ENCODE data around the gene IMPDH1.
A peak's percentile ranks its signal among the peaks of the same experiment; 100 is the strongest.

IMPDH1 gene

DNA sequence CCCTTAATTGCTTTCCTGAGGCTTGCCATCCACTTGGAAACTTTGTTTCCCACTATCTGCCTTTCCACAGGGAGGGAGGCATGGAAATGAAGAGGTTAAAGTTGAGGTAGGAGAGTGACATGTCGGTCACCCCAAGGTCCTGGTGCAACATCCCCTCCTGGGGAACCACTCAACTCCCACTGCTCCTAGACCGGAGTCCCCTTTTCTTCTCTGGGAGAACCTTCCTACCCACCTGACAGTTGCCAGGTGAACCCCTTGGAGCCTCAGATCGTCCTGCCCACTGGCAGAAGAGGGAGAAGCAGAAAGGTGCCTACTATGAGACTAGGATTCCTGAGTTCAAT, 21.7 kb downstream of the IMPDH1 start:
- no peak for DNase-seq (ENCODE audit: low read depth in 1 of 2, low spot score in 1 of 2)

DNA sequence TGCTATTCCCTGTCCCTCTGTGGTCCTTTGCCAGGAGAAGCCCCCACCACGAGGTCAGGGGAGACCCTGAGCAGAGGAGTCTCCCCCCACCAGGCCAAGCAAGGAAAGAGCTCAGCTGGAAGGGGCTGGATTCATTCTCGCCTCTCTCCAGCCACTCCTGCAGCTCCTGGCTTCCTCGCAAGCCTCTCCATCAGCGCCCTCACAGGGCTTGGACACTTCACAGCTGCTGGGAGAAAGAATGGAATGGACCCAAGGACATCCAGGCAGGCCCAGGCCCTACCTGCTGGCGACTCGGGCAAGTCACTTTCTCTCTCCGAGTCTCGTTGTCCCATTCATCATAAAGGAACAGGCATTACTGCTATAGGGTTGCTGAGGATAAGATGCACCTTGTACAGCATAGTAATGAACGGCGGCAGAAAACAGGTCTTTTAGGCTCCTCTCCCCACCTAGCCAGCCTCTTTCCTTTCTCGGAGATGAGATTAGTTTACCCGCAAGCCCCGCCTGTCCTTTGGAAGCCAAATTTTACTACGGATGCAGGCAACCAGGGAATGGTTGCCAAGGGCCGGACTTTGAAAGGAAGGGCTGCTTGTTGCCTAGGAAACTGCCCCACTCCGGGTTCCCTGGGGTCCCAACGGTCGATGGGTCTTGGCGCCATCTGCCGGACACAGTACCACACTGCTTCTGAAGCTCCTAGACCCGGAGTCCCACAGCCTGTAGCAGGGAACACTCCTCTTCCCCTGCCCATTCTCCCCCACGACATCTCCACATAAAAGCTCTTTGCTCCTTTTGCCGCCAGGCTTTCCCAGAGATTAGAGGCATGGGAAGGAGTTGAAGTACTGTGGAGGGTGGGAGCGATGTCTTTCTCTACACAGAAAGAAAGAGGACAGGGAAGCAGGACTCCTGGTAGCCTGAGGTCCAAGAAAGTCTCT, 22.3 kb downstream of the IMPDH1 start:
- DNase-seq (ENCODE audit: low read depth in 1 of 2, low spot score in 1 of 2): peak; percentile 58 to 59

DNA sequence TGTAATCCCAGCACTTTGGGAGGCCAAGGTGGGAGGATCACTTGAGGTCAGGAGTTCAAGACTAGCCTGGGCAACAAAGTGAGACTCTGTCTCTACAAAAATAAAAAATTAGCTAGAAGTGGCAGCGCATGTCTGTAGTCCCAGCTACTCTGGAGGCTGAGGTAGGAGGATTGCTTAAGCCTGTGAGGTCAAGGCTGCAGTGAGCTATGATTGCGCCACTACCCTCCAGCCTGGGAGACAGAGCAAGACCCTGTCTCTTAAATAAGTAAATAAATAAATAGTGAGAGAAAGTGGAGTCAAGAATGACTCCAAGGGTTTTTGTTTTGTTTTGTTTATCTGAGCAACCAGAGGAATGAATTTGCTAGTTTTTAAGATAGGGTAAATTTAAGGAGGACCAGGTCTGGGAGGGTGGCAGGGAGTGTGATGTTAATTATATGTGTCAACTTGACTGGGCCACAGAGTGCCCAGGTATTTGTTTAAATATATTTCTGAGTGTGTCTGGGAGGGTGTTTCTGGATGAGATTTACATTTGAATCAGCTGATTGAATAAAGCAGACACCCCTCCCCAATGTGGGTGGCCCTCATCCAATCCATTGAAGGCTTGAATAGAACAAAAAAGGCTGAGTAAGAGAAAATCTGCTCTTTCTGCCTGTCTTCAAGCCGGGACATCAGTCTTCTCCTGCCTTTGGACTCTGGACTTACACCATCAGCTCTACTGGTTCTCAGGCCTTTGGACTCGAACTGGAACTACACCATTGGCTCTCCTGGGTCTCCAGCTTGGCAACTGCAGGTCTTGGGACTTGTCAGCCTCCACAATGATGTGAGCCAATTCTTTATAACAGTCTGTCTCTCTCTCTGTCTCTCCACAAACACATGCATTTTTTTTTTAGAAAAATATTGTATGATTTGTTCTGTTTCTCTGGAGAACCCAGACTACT, 23.5 kb downstream of the IMPDH1 start:
- DNase-seq (ENCODE audit: low read depth in 1 of 2, low spot score in 1 of 2): no peak

DNA sequence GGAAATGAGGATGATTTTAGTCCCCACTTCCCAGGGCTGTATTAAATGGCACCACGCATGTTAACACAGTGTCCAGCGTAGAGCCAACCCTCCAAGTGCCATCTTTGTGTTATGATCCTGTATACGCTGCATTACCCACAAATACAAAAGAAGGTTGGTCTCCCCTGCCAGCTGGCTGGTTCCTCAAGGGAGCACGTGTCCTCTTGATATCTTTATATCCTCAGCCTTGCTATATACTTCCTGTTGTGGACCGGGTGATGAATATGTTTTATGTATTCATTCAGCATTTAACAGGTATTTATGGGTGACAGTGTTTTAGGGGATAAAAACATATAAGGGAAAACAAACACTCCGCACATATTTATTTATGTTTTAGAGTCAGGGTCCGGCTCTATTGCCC, 25.1 kb downstream of the IMPDH1 start:
- no peak for DNase-seq (ENCODE audit: low read depth in 1 of 2, low spot score in 1 of 2)

DNA sequence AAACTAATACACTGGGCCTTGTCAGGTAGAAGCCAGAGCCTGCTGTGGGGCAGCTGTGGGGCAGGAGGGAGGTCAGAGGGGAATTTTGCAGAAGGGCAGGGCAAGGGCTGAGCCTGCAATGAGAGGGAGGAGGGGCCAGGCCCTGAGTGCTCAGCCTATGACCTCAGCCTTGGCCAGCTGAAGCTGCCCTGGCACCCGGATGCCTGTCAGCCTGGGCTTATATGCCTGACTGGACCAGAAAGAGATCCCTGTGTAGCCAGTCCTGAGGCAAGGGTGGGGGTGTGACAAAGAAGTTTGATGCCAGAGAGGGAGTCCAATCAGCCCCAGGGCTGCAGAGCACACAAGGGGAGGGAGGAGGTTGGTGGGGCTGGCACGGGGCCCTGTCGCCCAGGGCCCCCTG, 26.0 kb downstream of the IMPDH1 start:
- no peak for DNase-seq (ENCODE audit: low read depth in 1 of 2, low spot score in 1 of 2)

DNA sequence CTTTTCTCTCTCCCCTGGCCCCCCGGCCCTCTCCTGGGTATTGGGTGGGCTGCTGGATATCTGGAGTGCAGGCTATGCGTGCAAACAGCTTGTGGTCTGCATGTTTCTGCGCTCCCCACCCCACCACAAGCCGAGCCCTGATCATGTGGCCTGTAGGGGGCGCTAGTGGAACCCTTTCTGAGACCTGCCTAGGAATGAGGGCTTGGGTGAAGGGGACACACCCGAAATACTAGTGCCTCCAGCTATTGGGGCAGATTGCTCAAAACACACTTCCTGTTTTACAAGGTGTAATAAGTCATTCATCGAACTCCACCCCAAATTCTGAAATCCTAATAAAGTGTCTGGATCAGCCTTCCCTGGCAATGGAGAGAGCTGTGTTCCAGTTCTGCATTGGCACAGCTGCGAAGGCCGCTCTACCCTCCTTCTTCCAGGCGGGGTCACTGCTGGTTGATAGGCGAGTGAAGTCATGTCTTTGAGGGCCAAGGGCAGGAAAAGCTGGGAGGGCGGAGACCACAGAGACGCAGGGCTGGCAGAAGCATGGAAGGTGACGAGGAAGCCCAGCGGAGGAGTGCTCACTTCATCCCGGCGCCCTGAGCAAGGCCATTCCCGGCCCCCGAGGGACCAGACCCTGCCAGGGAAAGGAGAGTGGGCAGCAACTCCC, 28.5 kb downstream of the IMPDH1 start:
- no peak for DNase-seq (ENCODE audit: low read depth in 1 of 2, low spot score in 1 of 2)

DNA sequence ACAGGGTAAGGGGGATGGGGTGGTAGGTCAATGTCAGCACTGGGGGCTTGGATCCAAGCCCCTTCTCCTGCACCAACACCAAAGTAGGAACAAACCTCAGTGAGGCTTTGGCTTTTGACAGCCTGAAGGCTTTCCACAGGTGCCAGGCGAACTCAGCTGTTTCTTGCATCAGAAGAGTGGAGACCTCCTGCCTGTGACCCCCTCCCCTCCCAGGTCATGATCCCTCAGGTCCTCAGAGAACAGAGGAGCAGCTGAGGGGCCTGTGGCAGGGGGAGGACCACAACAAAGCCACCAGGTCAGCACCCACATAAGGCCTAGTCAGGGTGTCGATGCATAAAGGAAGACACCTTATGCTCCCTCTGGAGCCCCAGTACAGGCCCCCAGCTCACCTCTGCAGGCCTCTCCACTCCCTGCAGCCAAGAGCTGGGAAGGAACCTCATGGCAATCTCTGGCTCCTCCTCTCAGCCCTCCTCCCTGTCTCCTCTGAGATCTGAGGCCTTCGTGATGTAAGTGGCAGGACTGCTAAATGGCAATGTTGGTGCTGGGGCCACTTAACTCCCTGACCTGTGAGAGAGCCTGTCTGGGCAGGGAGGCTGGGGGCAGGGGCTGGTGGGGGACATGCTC, 29.2 kb downstream of the IMPDH1 start:
- DNase-seq (ENCODE audit: low read depth in 1 of 2, low spot score in 1 of 2): no peak

DNA sequence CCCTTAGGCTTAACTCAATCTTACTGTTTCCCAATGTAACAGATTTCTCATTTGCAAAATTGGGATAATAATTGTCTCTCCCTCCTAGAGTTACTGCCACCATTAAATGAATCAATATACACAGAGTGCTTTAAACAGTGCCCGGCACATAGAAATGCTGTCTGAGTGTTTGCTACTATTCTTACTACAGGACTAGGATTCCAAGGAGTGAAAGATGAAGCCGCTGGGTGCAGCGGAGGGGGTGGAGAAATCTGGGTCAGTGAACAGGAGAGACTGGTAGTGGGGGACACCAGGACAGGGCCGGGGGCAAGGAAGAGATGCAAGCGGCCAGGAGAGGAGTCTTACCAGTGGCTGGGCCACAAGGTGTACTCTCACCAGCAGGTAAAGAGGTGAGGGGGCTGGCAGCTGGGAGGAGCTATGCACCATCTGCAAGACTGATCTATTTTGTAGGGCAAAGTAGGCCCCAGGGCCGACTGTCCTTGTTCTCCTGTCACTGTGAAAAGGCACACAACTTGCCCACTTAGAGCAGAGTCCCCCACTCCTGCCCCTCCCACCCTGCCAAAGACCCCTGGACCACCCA, 29.8 kb downstream of the IMPDH1 start:
- DNase-seq (ENCODE audit: low read depth in 1 of 2, low spot score in 1 of 2): no peak

DNA sequence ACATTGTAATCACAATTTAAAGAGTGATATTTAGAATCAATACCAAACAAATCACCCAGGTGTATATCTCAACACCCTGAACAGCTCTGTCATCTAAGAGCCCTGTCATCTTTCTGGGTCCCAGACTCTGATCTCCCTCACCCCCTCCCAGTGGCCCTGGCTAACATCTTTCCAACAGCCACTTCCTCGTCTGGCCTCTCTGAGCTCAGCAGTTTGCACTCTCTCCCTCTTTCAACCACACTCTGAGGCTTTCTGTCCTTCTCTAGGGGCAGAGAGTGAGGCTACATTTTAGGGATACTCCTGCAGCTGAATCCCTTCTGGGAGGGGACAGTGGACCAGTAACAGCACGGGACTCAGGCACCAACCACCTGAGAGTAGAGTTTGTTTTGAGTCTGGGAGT, 31.1 kb downstream of the IMPDH1 start:
- no peak for DNase-seq (ENCODE audit: low read depth in 1 of 2, low spot score in 1 of 2)

DNA sequence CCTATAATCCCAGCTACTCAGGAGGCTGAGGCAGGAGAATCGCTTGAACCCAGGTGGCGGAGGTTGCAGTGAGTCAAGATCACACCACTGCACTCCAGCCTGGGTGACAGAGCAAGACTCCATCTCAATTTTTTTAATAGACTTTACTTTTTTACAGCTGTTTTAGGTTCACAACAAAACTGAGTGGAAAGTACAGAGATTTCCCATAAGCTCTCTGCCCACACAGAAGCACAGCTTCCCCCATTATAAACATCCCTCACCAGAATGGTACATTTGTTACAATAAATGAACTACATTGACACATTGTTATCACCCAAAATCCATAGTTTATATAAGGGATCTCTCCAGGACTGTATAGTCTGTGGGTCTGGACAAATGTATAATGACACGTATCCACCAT, 33.7 kb downstream of the IMPDH1 start:
- no peak for DNase-seq (ENCODE audit: low read depth in 1 of 2, low spot score in 1 of 2)

DNA sequence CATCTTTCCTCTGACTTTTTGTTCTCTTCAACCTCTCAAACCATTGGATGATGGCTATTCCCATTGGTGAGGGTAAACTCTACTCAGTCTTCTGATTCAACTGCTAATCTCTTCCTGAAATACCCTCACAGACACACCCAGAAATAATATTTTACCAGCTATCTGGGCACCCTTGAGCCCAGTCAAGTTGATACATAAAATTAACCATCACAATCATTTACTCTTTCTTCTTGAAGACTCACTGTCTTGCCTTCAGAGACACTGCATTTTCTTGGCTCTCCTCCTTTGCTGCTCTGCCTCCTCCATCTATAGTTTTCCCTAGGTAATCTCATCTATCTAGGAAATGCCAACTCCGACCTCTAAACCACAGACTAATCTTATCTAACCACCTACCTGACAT, 35.7 kb downstream of the IMPDH1 start:
- DNase-seq (ENCODE audit: low read depth in 1 of 2, low spot score in 1 of 2): no peak

DNA sequence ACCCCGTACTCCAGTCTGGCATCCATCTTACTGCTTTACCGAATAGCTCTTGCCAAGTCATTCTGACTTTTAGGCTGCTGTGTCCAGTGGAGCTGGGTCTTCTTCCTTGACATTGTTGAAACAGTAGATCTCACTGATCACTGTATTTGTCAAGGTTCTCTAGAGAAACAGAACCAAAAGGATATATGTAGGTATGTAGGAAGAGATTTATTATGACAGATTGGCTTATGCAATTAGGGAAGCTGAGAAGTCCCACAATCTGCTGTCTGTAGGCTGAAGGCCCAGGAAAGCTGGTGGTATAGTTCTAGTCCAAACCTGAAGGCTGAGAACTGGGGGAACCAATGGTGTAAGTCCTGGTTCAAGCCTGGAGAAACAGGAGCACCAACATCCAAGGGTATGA, 36.2 kb downstream of the IMPDH1 start:
- DNase-seq (ENCODE audit: low read depth in 1 of 2, low spot score in 1 of 2): no peak

DNA sequence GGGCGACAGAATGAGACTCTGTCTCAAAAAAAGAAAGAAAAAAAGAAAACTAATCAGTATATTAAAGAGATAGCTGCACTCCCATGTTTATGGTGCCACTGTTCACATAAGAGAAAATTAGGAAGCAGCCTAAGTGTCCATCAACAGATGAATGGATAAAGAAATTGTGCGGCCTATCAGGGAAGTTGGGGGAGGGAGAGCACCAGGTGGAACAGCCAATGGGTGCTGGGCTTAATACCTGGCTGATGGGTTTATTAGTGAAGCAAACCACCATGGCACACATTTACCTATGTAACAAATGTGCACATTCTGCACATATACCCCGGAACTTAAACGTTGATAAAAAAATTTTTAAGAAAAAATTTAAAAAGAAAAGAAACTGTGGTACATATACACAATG, 39.3 kb downstream of the IMPDH1 start:
- DNase-seq (ENCODE audit: low read depth in 1 of 2, low spot score in 1 of 2): no peak

DNA sequence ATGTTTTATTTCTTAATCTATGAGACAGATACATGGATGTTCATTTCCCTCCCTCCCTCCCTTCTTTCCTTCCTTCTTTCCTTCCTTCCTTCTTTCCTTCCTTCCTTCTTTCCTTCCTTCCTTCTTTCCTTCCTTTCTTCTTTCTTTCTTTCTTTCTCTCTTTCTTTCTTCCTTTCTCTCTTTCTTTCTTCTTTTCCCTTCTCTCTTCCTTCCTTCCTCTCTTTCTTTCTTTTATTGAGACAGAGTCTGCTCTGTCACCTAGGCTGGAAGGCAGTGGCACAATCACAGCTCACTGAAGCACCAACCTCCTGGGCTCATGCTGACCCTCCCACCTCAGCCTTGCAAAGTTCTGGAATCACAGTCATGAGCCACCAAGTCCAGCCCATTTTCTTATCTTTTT, 42.8 kb downstream of the IMPDH1 start:
- no peak for DNase-seq (ENCODE audit: low read depth in 1 of 2, low spot score in 1 of 2)

DNA sequence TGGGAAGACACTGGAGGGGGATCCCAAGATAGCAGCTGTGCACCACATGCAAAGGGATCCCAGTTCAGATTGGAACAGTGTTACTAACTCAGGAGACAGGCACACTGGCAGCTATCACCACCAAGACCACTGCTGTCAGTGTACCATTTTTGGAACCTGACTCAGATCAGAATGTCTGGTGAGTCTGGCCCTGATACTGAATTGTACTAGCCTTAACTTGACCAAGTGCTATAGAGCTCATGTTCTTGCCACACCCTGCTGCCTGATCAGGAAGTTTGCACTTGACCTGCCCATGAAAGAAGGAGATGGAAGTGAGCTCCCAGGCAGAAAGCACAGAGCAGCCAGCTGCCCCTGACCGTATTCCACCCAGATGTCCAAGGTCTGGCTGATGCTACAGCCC, 43.5 kb downstream of the IMPDH1 start:
- no peak for DNase-seq (ENCODE audit: low read depth in 1 of 2, low spot score in 1 of 2)

DNA sequence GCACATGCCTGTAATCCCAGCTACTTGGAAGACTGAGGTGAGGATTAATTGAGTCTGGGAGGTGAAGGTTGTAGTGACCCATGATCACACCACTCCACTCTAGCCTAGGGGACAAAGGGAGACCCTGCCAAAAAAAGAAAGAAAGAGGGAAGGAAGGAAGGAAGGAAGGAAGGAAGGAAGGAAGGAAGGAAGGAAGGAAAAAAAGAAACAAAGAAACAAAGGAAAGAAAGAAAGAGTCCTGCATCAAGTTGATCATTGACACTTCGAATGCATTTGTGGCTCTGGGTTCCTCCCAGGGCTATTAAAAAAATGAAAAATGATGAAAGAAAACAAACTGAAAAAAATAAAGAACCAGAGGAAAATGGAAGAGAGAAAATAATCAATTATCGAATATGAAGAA, 44.4 kb downstream of the IMPDH1 start:
- no peak for DNase-seq (ENCODE audit: low read depth in 1 of 2, low spot score in 1 of 2)

DNA sequence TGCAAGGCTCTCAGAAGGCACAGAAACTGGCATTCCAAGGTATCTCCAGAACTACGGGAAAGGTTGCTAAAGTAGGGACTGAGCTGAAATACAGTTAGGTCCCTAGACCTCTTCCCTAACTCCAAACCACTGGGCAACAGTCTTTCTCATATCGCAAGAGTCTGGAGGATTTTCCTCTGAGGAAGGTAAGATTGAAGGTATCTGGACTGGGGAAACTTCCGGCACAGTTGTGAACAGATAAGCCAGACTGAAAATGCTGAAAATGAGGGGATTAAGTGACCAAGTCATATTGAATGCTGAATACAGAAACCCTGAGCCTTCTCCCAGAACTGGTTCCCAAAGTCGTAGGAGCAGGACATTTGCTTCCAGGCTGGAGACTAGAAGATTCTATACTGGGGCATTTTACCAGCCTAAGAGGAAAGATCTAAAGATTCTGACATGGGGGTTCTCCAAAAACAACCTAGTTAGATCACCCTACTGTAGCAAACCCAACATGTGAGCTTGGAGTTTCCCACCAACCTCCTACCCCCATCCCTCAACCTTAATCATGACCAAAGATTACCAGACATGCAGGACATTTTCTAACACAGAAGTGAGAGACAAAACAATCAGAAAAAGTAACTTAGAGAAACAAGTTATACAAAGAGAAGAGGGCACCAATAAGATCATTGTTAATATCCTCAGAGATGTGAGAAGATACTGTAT, 45.5 kb downstream of the IMPDH1 start:
- no peak for DNase-seq (ENCODE audit: low read depth in 1 of 2, low spot score in 1 of 2)

DNA sequence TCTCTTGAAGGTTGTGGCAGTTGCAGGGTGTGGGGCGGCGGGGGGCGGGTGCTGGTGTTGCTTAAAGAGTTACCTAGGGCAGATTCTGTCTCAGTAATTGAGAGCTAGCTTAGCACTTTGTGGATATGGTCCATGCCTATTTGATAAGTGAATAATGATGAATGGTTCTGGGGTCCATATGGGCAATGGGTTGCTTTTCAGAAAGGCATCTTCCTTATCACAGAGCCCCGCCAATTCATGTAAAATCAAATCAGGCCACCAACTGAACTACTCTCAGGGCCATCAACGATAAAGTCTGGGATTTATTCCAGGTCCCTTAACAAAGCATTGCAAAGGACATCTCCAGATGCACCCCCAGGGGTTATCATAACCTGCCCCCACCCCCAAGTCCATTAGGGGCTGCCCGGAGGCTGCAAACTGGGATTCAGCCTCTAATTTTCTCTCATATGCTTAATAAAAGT, 46.5 kb downstream of the IMPDH1 start:
- DNase-seq (ENCODE audit: low read depth in 1 of 2, low spot score in 1 of 2): no peak

DNA sequence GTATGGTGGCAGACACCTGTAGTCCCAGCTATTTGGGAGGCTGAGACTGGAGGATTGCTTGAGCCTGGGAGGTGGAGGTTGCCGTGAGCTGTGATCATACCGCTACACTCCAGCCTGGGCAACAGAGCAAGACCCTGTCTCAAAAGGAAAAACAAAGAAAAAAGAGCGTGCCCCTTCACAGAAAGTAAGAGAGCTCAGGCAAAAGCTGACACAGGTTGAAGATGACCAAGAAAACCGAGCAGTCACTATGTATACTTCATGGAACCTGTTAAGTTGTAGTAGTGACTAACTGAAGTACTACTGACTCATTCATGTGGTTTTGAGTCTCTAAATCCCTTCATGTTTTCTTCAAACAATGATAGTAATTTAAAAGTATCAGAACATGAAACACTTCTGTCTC, 47.1 kb downstream of the IMPDH1 start:
- no peak for DNase-seq (ENCODE audit: low read depth in 1 of 2, low spot score in 1 of 2)
